Ovary (tissue), 9 donors: ENCODE data around the gene AOX1. TPM values are rescaled to one million over a fixed set of nuclear protein-coding genes. Genes with fewer than 3 reads are reported as not detected.

Source experiments
- DNase-seq, 5 donors: peaks; one replicate each; pipeline ENCODE4 v3.0.0-alpha.2; 2019 to 2020
- H3K27ac ChIP-seq, 2 donors: fragments of 200-600 bp; one replicate each; pipeline versions ENCODE4 v1.5.1 to v1.8.0; 2019 to 2022
- H3K27me3 ChIP-seq: fragments of 200-600 bp; one replicate; pipeline ENCODE4 v1.8.0; 2022
- H3K36me3 ChIP-seq: fragments of 200-600 bp; sonication (generic); one replicate; pipeline ENCODE4 v1.5.1; 2019
- H3K4me1 ChIP-seq: one replicate; pipeline ENCODE4 v1.8.1; 2013; ENCODE audit warnings: mild to moderate bottlenecking, moderate library complexity; ENCODE audit not compliant: insufficient read depth
- H3K4me3 ChIP-seq: fragments of 200-600 bp; sonication (generic); one replicate; pipeline ENCODE4 v1.5.1; 2017
- H3K9me3 ChIP-seq, 2 donors: fragments of 200-600 bp in 1 of 2; sonication (generic) in 1 of 2; one replicate each; pipeline versions ENCODE4 v1.5.1 to v1.8.1; 2013 to 2019; ENCODE audit warnings: mild to moderate bottlenecking in 1 of 2, moderate library complexity in 1 of 2
- CTCF ChIP-seq, 3 donors: fragments of 450-650 bp in 2 of 3; fragments of 200-600 bp in 1 of 3; IDR thresholded peaks; one replicate each; pipeline versions ENCODE4 v1.5.1 to v1.8.0; 2016 to 2022; ENCODE audit warnings: antibody characterized with exemption in 3 of 3, mild to moderate bottlenecking in 1 of 3
- EP300 ChIP-seq: sonication (generic); formaldehyde crosslinking; IDR thresholded peaks from one replicate; pipeline ENCODE4 v1.6.1; 2017; ENCODE audit warnings: antibody characterized with exemption
- POLR2A ChIP-seq: fragments of 450-650 bp; IDR thresholded peaks from one replicate; pipeline ENCODE4 v1.6.1; 2017; ENCODE audit warnings: antibody characterized with exemption, mild to moderate bottlenecking, moderate library complexity
- WGBS, 3 donors: extraction: QIAGEN DNeasy Blood & Tissue Kit in 1 of 3; methylation state at CpG; one replicate each; pipeline versions ENCODE4 v1.1.5 to v1.1.7; 2013 to 2017; 5-methylcytosine and 5-hydroxymethylcytosine counted together
- intact Hi-C, 4 donors: fragments of 100-400 bp; cut with DNase I; formaldehyde crosslinking; loops; one replicate each; pipeline versions ENCODE4 v1.11.0 to v1.15.1; 2022 to 2023
- polyA plus RNA-seq, 2 donors: library from polyadenylated mRNA; stranded (reverse); fragments of 200-250 nt in 1 of 2; fragments of 350-450 nt in 1 of 2; fragmentation: Illumina TruSeq in 1 of 2; extraction: RNeasy Lipid Tissue Mini Kit (QIAGEN cat#74804) in 1 of 2; gene quantifications; one replicate each; pipeline ENCODE4 v1.2.3, GENCODE V29; 2013 to 2014
- total RNA-seq, 7 donors: library from RNA; depleted of rRNA in 2 of 7; stranded (reverse); fragments of >200 nt in 2 of 7; fragmentation: NEBNext Ultra II Directional in 3 of 7; extraction: Animal tissue kit (Norgen Biotek cat#: 25700) in 3 of 7; gene quantifications; one replicate each; pipeline versions ENCODE4 v1.1.0 to v1.2.4, GENCODE V29; 2016 to 2023
- donor health status: DM: no; HTN: no; CAD: no; lungs with moderate emphysema.
- donor health status: DM: no; HTN: no; CAD: no.
- donor health status: Bipolar disorder and iron deficiency.
- donor health status: DM: yes; HTN: yes; CAD: no.
- donor health status: DM: no; HTN: no; CAD: no.
- donor health status: DM: yes; HTN: yes; CAD: no.

Gene AOX1
- total and polyA plus RNA-seq, 9 donors, result 29.1 to 105 (median 67.2) TPM

- H3K27ac ChIP-seq, result peak overlapping the region; percentile 38 to 75
- WGBS, 3 donors, result 10 to 45% (median 13%) methylated on average over 5 of the region's 5 CpGs
- no peaks in the 10 kb centered on the region for H3K9me3 ChIP-seq
- no peaks in the 10 kb centered on the region for H3K36me3 ChIP-seq
- H3K4me3 ChIP-seq, result no peak overlapping the region
- peak; percentile 34 to 57 (median 52) for DNase-seq
- intact Hi-C loops, result loop anchor here in 1 of 4 donors (5.0 kb wide), 1 partner anchor 86 kb away; no protein-coding TSS in a partner anchor
- peaks cover 16% of the 10 kb centered on the region for H3K4me1 ChIP-seq
- TF ChIP-seq CTCF (IDR thresholded peaks at IDR 0.05) (peak in 1 of 3 donors; percentile 11), POLR2A (no peak), EP300 (no peak)
- no peaks in the 10 kb centered on the region for H3K27me3 ChIP-seq
These were observed 30.4 kb downstream of the AOX1 start for GRCh38 chr2:200616193-200616592.

- H3K4me3 ChIP-seq, result no peak overlapping the region
- H3K27me3 ChIP-seq, result no peaks in the 10 kb centered on the region
- H3K27ac ChIP-seq, result peak overlapping the region; percentile 38 to 75
- no peak for TF ChIP-seq POLR2A
- TF ChIP-seq CTCF (IDR thresholded peaks at IDR 0.05), result no peak
- no peak for TF ChIP-seq EP300
- 25 to 44% (median 29%) methylated on average over 4 of the region's 4 CpGs for WGBS, 3 donors
- intact Hi-C loops, result loop anchor here in 1 of 4 donors (5.0 kb wide), 1 partner anchor 86 kb away; no protein-coding TSS in a partner anchor
- no peak for DNase-seq
- H3K4me1 ChIP-seq, result peaks cover 16% of the 10 kb centered on the region
- H3K36me3 ChIP-seq, result no peaks in the 10 kb centered on the region
- H3K9me3 ChIP-seq, result no peaks in the 10 kb centered on the region
These were observed 30.8 kb downstream of the AOX1 start for GRCh38 chr2:200616656-200617055.

- no peak overlapping the region for H3K4me3 ChIP-seq
- H3K9me3 ChIP-seq, result no peaks in the 10 kb centered on the region
- intact Hi-C loops, result loop anchor here in 1 of 4 donors (5.0 kb wide), 1 partner anchor 85 kb away; no protein-coding TSS in a partner anchor
- no peaks in the 10 kb centered on the region for H3K27me3 ChIP-seq
- H3K36me3 ChIP-seq, result no peaks in the 10 kb centered on the region
- 22 to 26% (median 26%) methylated on average over 6 of the region's 6 CpGs for WGBS, 3 donors
- TF ChIP-seq CTCF (IDR thresholded peaks at IDR 0.05), result no peak
- TF ChIP-seq POLR2A, result no peak
- TF ChIP-seq EP300, result no peak
- DNase-seq, result no peak
- peaks cover 16% of the 10 kb centered on the region for H3K4me1 ChIP-seq
- peak overlapping the region; percentile 5 to 75 for H3K27ac ChIP-seq
These were observed 31.6 kb downstream of the AOX1 start for GRCh38 chr2:200617156-200618053.

- Histone ChIP-seq H3K4me1 (peaks cover 16% of the 10 kb centered on the region), H3K27ac (peak overlapping the region; percentile 5 to 75), H3K36me3 (no peaks in the 10 kb centered on the region), H3K9me3 (no peaks in the 10 kb centered on the region), H3K27me3 (no peaks in the 10 kb centered on the region), H3K4me3 (no peak overlapping the region)
- TF ChIP-seq CTCF (IDR thresholded peaks at IDR 0.05) (no peak), POLR2A (no peak), EP300 (no peak)
- no peak for DNase-seq
- WGBS, 3 donors, result 9 to 20% (median 15%) methylated on average over 3 of the region's 3 CpGs
- intact Hi-C loops, result loop anchor here in 1 of 4 donors (5.0 kb wide), 1 partner anchor 84 kb away; no protein-coding TSS in a partner anchor
These were observed 32.2 kb downstream of the AOX1 start for GRCh38 chr2:200618054-200618419.
